ENCODE data around the gene ARMC10. TPM values are rescaled to one million over a fixed set of nuclear protein-coding genes. Genes with fewer than 3 reads are reported as not detected.
"Not testable (repeated sequence)": the region's sequence is repeated elsewhere in the genome, so short reads cannot be mapped to it uniquely, and the experiment has no call there.

The ARMC10 gene
- total RNA-seq, 1 donor, result 23.2 TPM

GRCh38 chr7:103077318-103077717 lies 2.4 kb downstream of the ARMC10 start:
- no peak for DNase-seq (ENCODE audit: low read depth in 2 of 3, low spot score in 2 of 3)

GRCh38 chr7:103078226-103078625 lies 3.3 kb downstream of the ARMC10 start:
- DNase-seq (ENCODE audit: low read depth in 2 of 3, low spot score in 2 of 3), result peak in 1 of 3 donors; percentile 8

GRCh38 chr7:103079836-103080235 lies 4.9 kb downstream of the ARMC10 start:
- no peak for DNase-seq (ENCODE audit: low read depth in 2 of 3, low spot score in 2 of 3)

GRCh38 chr7:103080923-103081322 lies 6.0 kb downstream of the ARMC10 start:
- DNase-seq (ENCODE audit: low read depth in 2 of 3, low spot score in 2 of 3), result no peak

GRCh38 chr7:103082497-103082896 lies 7.6 kb downstream of the ARMC10 start:
- DNase-seq (ENCODE audit: low read depth in 2 of 3, low spot score in 2 of 3), result no peak

- no peak for DNase-seq (ENCODE audit: low read depth in 2 of 3, low spot score in 2 of 3)
Observed at GRCh38 chr7:103083210-103083609, 8.3 kb downstream of the ARMC10 start.

- DNase-seq (ENCODE audit: low read depth in 2 of 3, low spot score in 2 of 3), result not testable (repeated sequence)
Observed at GRCh38 chr7:103092321-103092720, 17.4 kb downstream of the ARMC10 start.

- no peak for DNase-seq (ENCODE audit: low read depth in 2 of 3, low spot score in 2 of 3)
Observed at GRCh38 chr7:103093429-103093828, 18.5 kb downstream of the ARMC10 start.

GRCh38 chr7:103094102-103094501 lies 19.2 kb downstream of the ARMC10 start:
- DNase-seq (ENCODE audit: low read depth in 2 of 3, low spot score in 2 of 3), result peak in 1 of 3 donors; percentile 36

- not testable (repeated sequence) for DNase-seq (ENCODE audit: low read depth in 2 of 3, low spot score in 2 of 3)
Observed at GRCh38 chr7:103095558-103095957, 20.6 kb downstream of the ARMC10 start.

GRCh38 chr7:103097041-103097440 lies 22.1 kb downstream of the ARMC10 start:
- no peak for DNase-seq (ENCODE audit: low read depth in 2 of 3, low spot score in 2 of 3)

- no peak for DNase-seq (ENCODE audit: low read depth in 2 of 3, low spot score in 2 of 3)
Observed at GRCh38 chr7:103100348-103100747, 25.4 kb downstream of the ARMC10 start.

GRCh38 chr7:103101543-103101942 lies 26.6 kb downstream of the ARMC10 start:
- DNase-seq (ENCODE audit: low read depth in 2 of 3, low spot score in 2 of 3), result no peak

- DNase-seq (ENCODE audit: low read depth in 2 of 3, low spot score in 2 of 3), result no peak
Observed at GRCh38 chr7:103106005-103106702, 31.2 kb downstream of the ARMC10 start.

GRCh38 chr7:103106703-103107070 lies 31.7 kb downstream of the ARMC10 start:
- not testable (repeated sequence) for DNase-seq (ENCODE audit: low read depth in 2 of 3, low spot score in 2 of 3)

- no peak for DNase-seq (ENCODE audit: low read depth in 2 of 3, low spot score in 2 of 3)
Observed at GRCh38 chr7:103113164-103113563, 38.2 kb downstream of the ARMC10 start.

GRCh38 chr7:103114576-103115008 lies 39.7 kb downstream of the ARMC10 start:
- DNase-seq (ENCODE audit: low read depth in 2 of 3, low spot score in 2 of 3), result no peak

GRCh38 chr7:103115771-103116170 lies 40.8 kb downstream of the ARMC10 start:
- DNase-seq (ENCODE audit: low read depth in 2 of 3, low spot score in 2 of 3), result no peak

GRCh38 chr7:103116511-103116910 lies 41.6 kb downstream of the ARMC10 start:
- DNase-seq (ENCODE audit: low read depth in 2 of 3, low spot score in 2 of 3), result no peak

- DNase-seq (ENCODE audit: low read depth in 2 of 3, low spot score in 2 of 3), result no peak
Observed at GRCh38 chr7:103116991-103117390, 42.1 kb downstream of the ARMC10 start.

GRCh38 chr7:103117465-103117864 lies 42.5 kb downstream of the ARMC10 start:
- DNase-seq (ENCODE audit: low read depth in 2 of 3, low spot score in 2 of 3), result no peak

GRCh38 chr7:103119791-103120291 lies 44.9 kb downstream of the ARMC10 start:
- no peak for DNase-seq (ENCODE audit: low read depth in 2 of 3, low spot score in 2 of 3)

- no peak for DNase-seq (ENCODE audit: low read depth in 2 of 3, low spot score in 2 of 3)
Observed at GRCh38 chr7:103120362-103120761, 45.4 kb downstream of the ARMC10 start.

All from hematopoietic multipotent progenitor cell (in vitro differentiated cells).